ENCODE data around the gene MRTO4. TPM values are rescaled to one million over a fixed set of nuclear protein-coding genes. Genes with fewer than 3 reads are reported as not detected.
"Not testable (repeated sequence)": the region's sequence is repeated elsewhere in the genome, so short reads cannot be mapped to it uniquely, and the experiment has no call there.

MRTO4 gene
- total RNA-seq, 4 donors from 2014 or later = 10.0 to 26.2 (median 16.9) TPM

- Histone ChIP-seq H3K9me3 (no peaks in the 10 kb centered on the region), H3K36me3 (peaks cover 25 to 93% (median 84%) of the 10 kb centered on the region in 4 donors), H3K4me1 (peaks cover 8 to 32% (median 28%) of the 10 kb centered on the region in 4 donors), H3K4me3 (no peak overlapping the region), H3K27me3 (no peaks in the 10 kb centered on the region), H3K27ac (replicated peaks in 1 of 4) (no peak overlapping the region)
- intact Hi-C loops (cut with DNase I) = no loop called here
- no peak for TF ChIP-seq EP300 (IDR thresholded peaks at IDR 0.05)
- TF ChIP-seq POLR2AphosphoS5 (IDR thresholded peaks at IDR 0.05) = no peak
- TF ChIP-seq CTCF (IDR thresholded peaks at IDR 0.05) = no peak
- DNase-seq (ENCODE audit: extremely low spot score) = no peak
- 57% methylated on average over 3 of the region's 3 CpGs for WGBS
Observed at GRCh38 chr1:19229229-19229628, 22.4 kb upstream of the MRTO4 start.

GRCh38 chr1:19229828-19230325, 21.7 kb upstream of the MRTO4 start:
- 88% methylated on average over 6 of the region's 6 CpGs for WGBS
- no peak for DNase-seq (ENCODE audit: extremely low spot score)
- Histone ChIP-seq H3K9me3 (no peaks in the 10 kb centered on the region), H3K4me1 (peaks cover 13 to 33% (median 33%) of the 10 kb centered on the region in 4 donors), H3K27me3 (no peaks in the 10 kb centered on the region), H3K27ac (replicated peaks in 1 of 4) (no peak overlapping the region), H3K4me3 (no peak overlapping the region), H3K36me3 (peaks cover 21 to 93% (median 84%) of the 10 kb centered on the region in 4 donors)
- intact Hi-C loops (cut with DNase I) = no loop called here
- TF ChIP-seq POLR2AphosphoS5 (IDR thresholded peaks at IDR 0.05) (no peak), POLR2A (IDR thresholded peaks at IDR 0.05; ENCODE audit: low read depth) (no peak), CTCF (IDR thresholded peaks at IDR 0.05) (no peak), EP300 (IDR thresholded peaks at IDR 0.05) (no peak)

- Histone ChIP-seq H3K27ac (replicated peaks in 1 of 4) (peak overlapping the region; percentile 68 to 84 (median 71)), H3K36me3 (peaks cover 12 to 92% (median 84%) of the 10 kb centered on the region in 4 donors), H3K4me1 (peaks cover 13 to 33% (median 33%) of the 10 kb centered on the region in 4 donors)
- intact Hi-C loops (cut with DNase I); DNase-seq (ENCODE audit: extremely low spot score); H3K9me3 ChIP-seq; H3K4me3 ChIP-seq; H3K27me3 ChIP-seq: not testable (repeated sequence)
- WGBS = 77% methylated on average over 16 of the region's 16 CpGs
Observed at GRCh38 chr1:19231736-19232523, 19.7 kb upstream of the MRTO4 start.

GRCh38 chr1:19232524-19232846, 19.1 kb upstream of the MRTO4 start:
- no peaks in the 10 kb centered on the region for H3K9me3 ChIP-seq
- H3K4me3 ChIP-seq = no peak overlapping the region
- DNase-seq (ENCODE audit: extremely low spot score) = no peak
- H3K36me3 ChIP-seq = peaks cover 15 to 92% (median 84%) of the 10 kb centered on the region in 4 donors
- H3K4me1 ChIP-seq = peaks cover 13 to 33% (median 33%) of the 10 kb centered on the region in 4 donors
- no peaks in the 10 kb centered on the region for H3K27me3 ChIP-seq
- intact Hi-C loops (cut with DNase I) = no loop called here
- TF ChIP-seq POLR2AphosphoS5 (IDR thresholded peaks at IDR 0.05) (peak in 1 of 2 donors; percentile 39), CTCF (IDR thresholded peaks at IDR 0.05) (peak in 2 of 3 experiments; percentile 23 to 32), EP300 (IDR thresholded peaks at IDR 0.05) (no peak)
- peak overlapping the region; percentile 68 to 84 (median 71) for H3K27ac ChIP-seq (replicated peaks in 1 of 4)

- Histone ChIP-seq H3K36me3 (peaks cover 22 to 99% (median 88%) of the 10 kb centered on the region in 4 donors), H3K4me1 (peaks cover 13 to 33% (median 33%) of the 10 kb centered on the region in 4 donors), H3K9me3 (no peaks in the 10 kb centered on the region), H3K27me3 (no peaks in the 10 kb centered on the region), H3K4me3 (no peak overlapping the region), H3K27ac (replicated peaks in 1 of 4) (peak overlapping the region; percentile 68 to 84 (median 71))
- 96% methylated on average over 3 of the region's 3 CpGs for WGBS
- no peak for TF ChIP-seq POLR2A (IDR thresholded peaks at IDR 0.05; ENCODE audit: low read depth)
- no peak for TF ChIP-seq CTCF (IDR thresholded peaks at IDR 0.05)
- no peak for TF ChIP-seq EP300 (IDR thresholded peaks at IDR 0.05)
- TF ChIP-seq POLR2AphosphoS5 (IDR thresholded peaks at IDR 0.05) = no peak
- intact Hi-C loops (cut with DNase I) = no loop called here
- no peak for DNase-seq (ENCODE audit: extremely low spot score)
Observed at GRCh38 chr1:19234224-19234623, 17.4 kb upstream of the MRTO4 start.
